GM12873 (cell line): Measurements from ENCODE around the gene FCHSD1.

Experiments
- CTCF ChIP-seq: IDR thresholded peaks from 2 replicates; pipeline ENCODE4 v1.5.1; 2012; ENCODE audit warnings: low read depth, mild to moderate bottlenecking, moderate library complexity, low read length, control low read depth; ENCODE audit not compliant: insufficient read depth; ENCODE audit errors: missing control alignments

Gene FCHSD1

GRCh38 chr5:141635646-141636045 is 15.6 kb downstream of the FCHSD1 start:
- no peak for TF ChIP-seq CTCF

GRCh38 chr5:141634720-141635119 is 16.5 kb downstream of the FCHSD1 start:
- no peak for TF ChIP-seq CTCF

- no peak for TF ChIP-seq CTCF
Measured at GRCh38 chr5:141633871-141634561, 17.2 kb downstream of the FCHSD1 start.

GRCh38 chr5:141632650-141633049 is 18.6 kb downstream of the FCHSD1 start:
- TF ChIP-seq CTCF, result no peak

- TF ChIP-seq CTCF, result no peak
Measured at GRCh38 chr5:141630570-141631140, 20.6 kb downstream of the FCHSD1 start.

GRCh38 chr5:141628175-141628788 is 22.9 kb downstream of the FCHSD1 start:
- no peak for TF ChIP-seq CTCF

GRCh38 chr5:141623611-141624010 is 27.6 kb downstream of the FCHSD1 start:
- no peak for TF ChIP-seq CTCF
